HepG2 (cell line): ENCODE results near the gene KLHL7. TPM values are rescaled to one million over a fixed set of nuclear protein-coding genes. Genes with fewer than 3 reads are reported as not detected.

Experiments
- ATAC-seq: fragments of 200-7000 bp; cut with Tn5 transposase; 3 replicates; pipeline ENCODE4 v1.9.1; 2020; ENCODE audit warnings: mild to moderate bottlenecking, moderate library complexity
- BruUV-seq: library from RNA; stranded (reverse); fragments of 400-500 nt; replicated peaks from 2 replicates; lab custom pipeline; 2021; lab: Mats Ljungman, UMichigan
- CTCF ChIA-PET: fragments of 300-600 bp; formaldehyde crosslinking; extraction: SDS; loops from one replicate; lab custom pipeline; 2021; ENCODE audit warnings: low total read pairs, inconsistent platforms, low intra/inter-chr PET ratio; lab: Yijun Ruan, JAX
- POLR2A ChIA-PET: fragments of 350-600 bp; sonication (Branson Sonifier 250); formaldehyde crosslinking; loops from one replicate; lab custom pipeline; 2020; ENCODE audit warnings: antibody characterized with exemption, inconsistent platforms; lab: Yijun Ruan, JAX
- DNase-seq: peaks from one replicate; pipeline ENCODE4 v3.0.0-alpha.2; 2015; ENCODE audit warnings: low spot score
- FAIRE-seq: peaks from 3 replicates; lab custom pipeline; 2011; peaks lifted over from hg19 to GRCh38; lab: Jason Lieb, UNC
- H2AFZ ChIP-seq: one replicate; pipeline ENCODE4 v1.6.1; 2011; ENCODE audit warnings: low read length, inconsistent platforms
- H3K27ac ChIP-seq: fragments of 300-600 bp; 3 replicates; pipeline ENCODE4 v1.8.0; 2011; ENCODE audit warnings: mixed run types, mild to moderate bottlenecking, mixed read lengths, low read length, inconsistent platforms; ENCODE audit not compliant: insufficient read depth; ENCODE audit errors: extremely low read length
- H3K27me3 ChIP-seq, 2 experiments: fragments of 200-600 bp in 1 of 2; 2 replicates in 1 of 2; 3 replicates in 1 of 2; pipeline versions ENCODE4 v1.6.0 to v1.8.0; 2011; ENCODE audit warnings: low read length in 2 of 2, mild to moderate bottlenecking in 2 of 2, moderate library complexity in 2 of 2, inconsistent platforms in 1 of 2; ENCODE audit not compliant: insufficient read depth in 2 of 2, control insufficient read depth in 1 of 2
- H3K36me3 ChIP-seq, 2 experiments: fragments of 200-600 bp in 1 of 2; replicated peaks in 1 of 2; 2 replicates in 1 of 2; 3 replicates in 1 of 2; pipeline versions ENCODE4 v1.5.1 to v1.8.0; 2011; ENCODE audit warnings: low read length in 2 of 2, inconsistent platforms in 1 of 2; ENCODE audit not compliant: insufficient read depth in 2 of 2, control insufficient read depth in 1 of 2
- H3K4me1 ChIP-seq: 2 replicates; pipeline ENCODE4 v1.5.1; 2012; ENCODE audit warnings: low read length, inconsistent platforms; ENCODE audit not compliant: insufficient read depth
- H3K4me2 ChIP-seq: 2 replicates; pipeline ENCODE4 v1.6.0; 2011; ENCODE audit warnings: low read depth, low read length, inconsistent platforms
- H3K4me3 ChIP-seq, 3 experiments: fragments of 200-600 bp in 1 of 3; sonication (generic), shearing (Covaris generic) in 1 of 3; replicated peaks in 1 of 3; 2 replicates each; pipeline ENCODE4 v1.5.1; 2011 to 2016; ENCODE audit warnings: low read length in 3 of 3, inconsistent platforms in 2 of 3, low read depth in 2 of 3, mild to moderate bottlenecking in 2 of 3, control low read depth in 1 of 3, mixed read lengths in 1 of 3; ENCODE audit not compliant: insufficient read depth in 1 of 3
- H3K79me2 ChIP-seq: one replicate; pipeline ENCODE4 v1.6.1; 2011; ENCODE audit warnings: low read length, inconsistent platforms; ENCODE audit not compliant: insufficient read depth
- H3K9ac ChIP-seq: 2 replicates; pipeline ENCODE4 v1.6.0; 2011; ENCODE audit warnings: mild to moderate bottlenecking, low read depth, low read length, inconsistent platforms; ENCODE audit not compliant: insufficient read depth
- H3K9me3 ChIP-seq: 2 replicates; pipeline ENCODE4 v1.5.1; 2012; ENCODE audit warnings: mild to moderate bottlenecking, low read length
- H4K20me1 ChIP-seq: 2 replicates; pipeline ENCODE4 v1.6.0; 2011; ENCODE audit warnings: inconsistent platforms, mild to moderate bottlenecking, low read length, moderate library complexity; ENCODE audit not compliant: insufficient read depth
- FOSL1 ChIP-seq: sonication (generic); formaldehyde crosslinking; IDR thresholded peaks from 2 replicates; pipeline ENCODE4 v1.9.0; 2021; ENCODE audit warnings: missing genetic modification reagents, borderline replicate concordance
- FOSL2 ChIP-seq: sonication (generic); formaldehyde crosslinking; IDR thresholded peaks from 2 replicates; pipeline ENCODE4 v1.4.0; 2020; ENCODE audit warnings: missing genetic modification reagents
- FOXA3 ChIP-seq: IDR thresholded peaks from 2 replicates; pipeline ENCODE4 v1.6.1; 2016; ENCODE audit warnings: missing genetic modification reagents, missing compliant biosample characterization
- SRSF1 ChIP-seq: fragments of 200-400 bp; formaldehyde crosslinking; optimal IDR thresholded peaks from 2 replicates; pipeline ENCODE3; 2017; ENCODE audit warnings: mild to moderate bottlenecking, low read depth, low read length, moderate library complexity
- TRIM24 ChIP-seq: sonication (generic); formaldehyde crosslinking; IDR thresholded peaks from 2 replicates; pipeline ENCODE4 v1.8.0; 2022; ENCODE audit warnings: mild to moderate bottlenecking, missing genetic modification reagents
- ZFP36L1 ChIP-seq: sonication (generic); formaldehyde crosslinking; IDR thresholded peaks from 2 replicates; pipeline ENCODE4 v1.8.0; 2022; ENCODE audit warnings: mild to moderate bottlenecking, missing genetic modification reagents, moderate library complexity
- ZNF225 ChIP-seq: sonication (generic); formaldehyde crosslinking; IDR thresholded peaks from 2 replicates; pipeline ENCODE4 v1.4.0; 2020; ENCODE audit warnings: mild to moderate bottlenecking, missing genetic modification reagents
- ZNF24 ChIP-seq: fragments of 450-650 bp; IDR thresholded peaks from 2 replicates; pipeline ENCODE4 v1.6.1; 2017; ENCODE audit warnings: antibody characterized with exemption, mild to moderate bottlenecking
- ZNF333 ChIP-seq: sonication (generic); formaldehyde crosslinking; IDR thresholded peaks from 2 replicates; pipeline ENCODE4 v1.4.0; 2020; ENCODE audit warnings: mild to moderate bottlenecking, missing genetic modification reagents, borderline replicate concordance
- ZNF775 ChIP-seq: sonication (generic); formaldehyde crosslinking; IDR thresholded peaks from 2 replicates; pipeline ENCODE4 v1.4.0; 2020; ENCODE audit warnings: missing genetic modification reagents, mild to moderate bottlenecking, moderate library complexity, borderline replicate concordance
- WGBS: methylation state at CpG from one replicate; pipeline ENCODE4 v1.1.6; 2017; ENCODE audit warnings: low lambda C conversion rate; 5-methylcytosine and 5-hydroxymethylcytosine counted together
- in situ Hi-C: cut with HindIII; loops from 2 replicates; pipeline ENCODE4 v1.10.0; 2017; ENCODE audit warnings: low pct_unique_long_range_greater_than_20kb; ENCODE audit not compliant: extremely low pct_ligation_motif_present
- intact Hi-C: fragments of 100-400 bp; cut with micrococcal nuclease; formaldehyde crosslinking; loops from one replicate; pipeline ENCODE4 v1.10.0; 2022; ENCODE audit not compliant: unreplicated experiment
- polyA plus RNA-seq, 8 experiments: library from polyadenylated mRNA; depleted of rRNA in 3 of 8; stranded (reverse) in 7 of 8; unstranded in 1 of 8; fragments of >200 nt; fragmentation: Illumina TruSeq in 4 of 8; extraction: Trizol in 4 of 8; gene quantifications; 2 replicates each; pipeline versions ENCODE4 v1.2.1 to v1.2.3, GENCODE V29; 2011 to 2016; ENCODE audit warnings: low read depth in 4 of 8, missing spikeins in 1 of 8, mixed read lengths in 1 of 8; ENCODE audit not compliant: insufficient read depth in 1 of 8
- total RNA-seq, 5 experiments: library from RNA; depleted of rRNA; stranded (reverse); fragments of >200 nt; fragmentation: Illumina TruSeq; extraction: Trizol; gene quantifications; 2 replicates each; pipeline ENCODE4 v1.2.3, GENCODE V29; 2016; ENCODE audit warnings: low read depth in 1 of 5
- TF ChIP-seq, protein P1 (sequence below): IDR thresholded peaks from 2 replicates; pipeline ENCODE4 v1.6.1; 2018; ENCODE audit warnings: missing genetic modification reagents
- TF ChIP-seq, protein P2 (sequence below): sonication (generic); formaldehyde crosslinking; IDR thresholded peaks from 2 replicates; pipeline ENCODE4 v1.5.0; 2020; ENCODE audit warnings: mild to moderate bottlenecking, missing genetic modification reagents
- TF ChIP-seq, protein P3 (sequence below): sonication (generic); formaldehyde crosslinking; IDR thresholded peaks from 2 replicates; pipeline ENCODE4 v1.4.0; 2020; ENCODE audit warnings: missing genetic modification reagents, borderline replicate concordance

The KLHL7 gene
- total and polyA plus RNA-seq, 2 of the 13 experiments (the other 11 are each of a cell fraction or from before 2014, with no cell fraction given), result 16.2 to 34.4 TPM

DNA sequence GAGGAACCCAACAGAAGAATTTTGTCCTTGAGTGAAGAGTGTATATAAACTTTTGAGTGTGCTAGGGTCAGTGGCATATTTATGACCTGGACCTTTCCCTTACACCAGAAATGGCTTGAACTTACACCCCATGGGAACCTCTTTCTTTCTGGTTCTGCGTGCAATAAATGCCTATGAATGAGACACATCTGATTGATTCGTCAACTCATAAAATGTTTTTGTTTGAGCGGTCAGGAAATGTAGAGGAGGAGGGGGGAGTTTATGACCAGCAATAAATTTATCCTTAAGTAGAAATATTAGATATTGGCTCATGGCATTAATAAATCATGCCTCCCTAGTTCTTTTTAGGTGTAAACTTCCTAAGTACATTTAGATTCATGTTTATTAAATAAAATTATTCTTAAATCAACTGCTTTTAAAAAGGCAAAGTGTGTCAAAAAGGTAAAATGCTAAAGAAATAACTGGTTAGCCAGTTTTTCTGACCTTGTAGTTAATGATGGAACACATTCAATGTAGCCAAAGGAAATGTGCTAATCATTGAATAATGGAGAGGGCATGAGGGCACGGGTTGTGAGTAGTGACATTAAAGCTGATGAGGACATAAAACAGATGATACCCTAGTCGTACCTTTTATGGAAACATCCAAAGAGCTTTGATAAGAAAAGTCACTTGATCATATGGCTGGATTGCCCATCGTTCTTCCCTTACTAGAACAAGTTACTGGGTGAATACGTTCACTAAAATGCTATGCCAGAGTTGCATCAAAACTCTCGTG, 62.7 kb downstream of the KLHL7 start:
- no peaks in the 10 kb centered on the region for H3K9me3 ChIP-seq
- H3K79me2 ChIP-seq, result no peaks in the 10 kb centered on the region
- ATAC-seq (no peak), FAIRE-seq (no peak), DNase-seq (no peak)
- H2AFZ ChIP-seq, result no peak overlapping the region
- intact Hi-C loops, result no loop called here
- WGBS, result 96% methylated on average over 8 of the region's 8 CpGs
- no peaks in the 10 kb centered on the region for H3K27me3 ChIP-seq
- H3K4me3 ChIP-seq, result no peak overlapping the region
- no peak overlapping the region for H3K9ac ChIP-seq
- no peak overlapping the region for H3K27ac ChIP-seq
- H4K20me1 ChIP-seq, result no peaks in the 10 kb centered on the region
- TF ChIP-seq SRSF1 (no peak), ZNF333 (no peak), FOSL2 (CRISPR knock-in tag) (no peak), FOSL1 (no peak), ZNF775 (CRISPR knock-in tag) (no peak), TRIM24 (CRISPR knock-in tag) (no peak), ZNF24 (no peak), ZNF225 (no peak), ZFP36L1 (no peak), FOXA3 (CRISPR knock-in tag) (no peak)
- TF ChIP-seq, protein P1, sequence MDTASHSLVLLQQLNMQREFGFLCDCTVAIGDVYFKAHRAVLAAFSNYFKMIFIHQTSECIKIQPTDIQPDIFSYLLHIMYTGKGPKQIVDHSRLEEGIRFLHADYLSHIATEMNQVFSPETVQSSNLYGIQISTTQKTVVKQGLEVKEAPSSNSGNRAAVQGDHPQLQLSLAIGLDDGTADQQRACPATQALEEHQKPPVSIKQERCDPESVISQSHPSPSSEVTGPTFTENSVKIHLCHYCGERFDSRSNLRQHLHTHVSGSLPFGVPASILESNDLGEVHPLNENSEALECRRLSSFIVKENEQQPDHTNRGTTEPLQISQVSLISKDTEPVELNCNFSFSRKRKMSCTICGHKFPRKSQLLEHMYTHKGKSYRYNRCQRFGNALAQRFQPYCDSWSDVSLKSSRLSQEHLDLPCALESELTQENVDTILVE, result no peak
- TF ChIP-seq, protein P2, sequence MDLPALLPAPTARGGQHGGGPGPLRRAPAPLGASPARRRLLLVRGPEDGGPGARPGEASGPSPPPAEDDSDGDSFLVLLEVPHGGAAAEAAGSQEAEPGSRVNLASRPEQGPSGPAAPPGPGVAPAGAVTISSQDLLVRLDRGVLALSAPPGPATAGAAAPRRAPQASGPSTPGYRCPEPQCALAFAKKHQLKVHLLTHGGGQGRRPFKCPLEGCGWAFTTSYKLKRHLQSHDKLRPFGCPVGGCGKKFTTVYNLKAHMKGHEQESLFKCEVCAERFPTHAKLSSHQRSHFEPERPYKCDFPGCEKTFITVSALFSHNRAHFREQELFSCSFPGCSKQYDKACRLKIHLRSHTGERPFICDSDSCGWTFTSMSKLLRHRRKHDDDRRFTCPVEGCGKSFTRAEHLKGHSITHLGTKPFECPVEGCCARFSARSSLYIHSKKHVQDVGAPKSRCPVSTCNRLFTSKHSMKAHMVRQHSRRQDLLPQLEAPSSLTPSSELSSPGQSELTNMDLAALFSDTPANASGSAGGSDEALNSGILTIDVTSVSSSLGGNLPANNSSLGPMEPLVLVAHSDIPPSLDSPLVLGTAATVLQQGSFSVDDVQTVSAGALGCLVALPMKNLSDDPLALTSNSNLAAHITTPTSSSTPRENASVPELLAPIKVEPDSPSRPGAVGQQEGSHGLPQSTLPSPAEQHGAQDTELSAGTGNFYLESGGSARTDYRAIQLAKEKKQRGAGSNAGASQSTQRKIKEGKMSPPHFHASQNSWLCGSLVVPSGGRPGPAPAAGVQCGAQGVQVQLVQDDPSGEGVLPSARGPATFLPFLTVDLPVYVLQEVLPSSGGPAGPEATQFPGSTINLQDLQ (CRISPR knock-in tag), result no peak
- TF ChIP-seq, protein P3, sequence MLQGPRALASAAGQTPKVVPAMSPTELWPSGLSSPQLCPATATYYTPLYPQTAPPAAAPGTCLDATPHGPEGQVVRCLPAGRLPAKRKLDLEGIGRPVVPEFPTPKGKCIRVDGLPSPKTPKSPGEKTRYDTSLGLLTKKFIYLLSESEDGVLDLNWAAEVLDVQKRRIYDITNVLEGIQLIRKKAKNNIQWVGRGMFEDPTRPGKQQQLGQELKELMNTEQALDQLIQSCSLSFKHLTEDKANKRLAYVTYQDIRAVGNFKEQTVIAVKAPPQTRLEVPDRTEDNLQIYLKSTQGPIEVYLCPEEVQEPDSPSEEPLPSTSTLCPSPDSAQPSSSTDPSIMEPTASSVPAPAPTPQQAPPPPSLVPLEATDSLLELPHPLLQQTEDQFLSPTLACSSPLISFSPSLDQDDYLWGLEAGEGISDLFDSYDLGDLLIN, result no peak
- BruUV-seq, result no TSS peak
- H3K36me3 ChIP-seq, result 0 out of 5 replicates have a peak, but pooled peaks cover 0 to 2% of the 10 kb centered on the region in 2 experiments
- CTCF ChIA-PET, result no interaction called here
- H3K4me1 ChIP-seq, result no peaks in the 10 kb centered on the region
- no peak overlapping the region for H3K4me2 ChIP-seq
- POLR2A ChIA-PET, result no interaction called here
- in situ Hi-C loops, result no loop called here
